DOHH2 (cell line): Measurements from ENCODE around the gene ERP27.

ENCODE experiments used
- H3F3A ChIP-seq: fragments of 200-600 bp; sonication (generic), shearing (Covaris generic); 2 replicates; pipeline ENCODE4 v1.6.0; 2016; ENCODE audit warnings: antibody characterized with exemption, mild to moderate bottlenecking; ENCODE audit not compliant: control insufficient read depth, insufficient read depth
- H3K27ac ChIP-seq: fragments of 200-600 bp; sonication (generic); 2 replicates; pipeline ENCODE4 v1.5.1; 2014; ENCODE audit warnings: low read depth, mild to moderate bottlenecking, low read length, moderate library complexity
- H3K27me3 ChIP-seq: fragments of 200-600 bp; sonication (generic); 2 replicates; pipeline ENCODE4 v1.6.1; 2014; ENCODE audit warnings: mild to moderate bottlenecking, low read length, mixed read lengths; ENCODE audit not compliant: control insufficient read depth
- H3K36me3 ChIP-seq: fragments of 200-600 bp; sonication (generic); 2 replicates; pipeline ENCODE4 v1.6.1; 2014; ENCODE audit warnings: mild to moderate bottlenecking, low read length, moderate library complexity, mixed read lengths; ENCODE audit not compliant: control insufficient read depth
- H3K4me1 ChIP-seq: fragments of 200-600 bp; sonication (generic); 2 replicates; pipeline ENCODE4 v1.6.1; 2014; ENCODE audit warnings: mild to moderate bottlenecking, low read length, mixed read lengths; ENCODE audit not compliant: control insufficient read depth
- H3K4me2 ChIP-seq: fragments of 200-600 bp; sonication (generic); 2 replicates; pipeline ENCODE4 v1.6.0; 2014; ENCODE audit warnings: mild to moderate bottlenecking, low read length, moderate library complexity
- H3K4me3 ChIP-seq: fragments of 200-600 bp; sonication (generic); 2 replicates; pipeline ENCODE4 v1.5.1; 2014; ENCODE audit warnings: mild to moderate bottlenecking, low read length, mixed read lengths
- H3K79me2 ChIP-seq: fragments of 200-600 bp; sonication (generic); 2 replicates; pipeline ENCODE4 v1.6.1; 2014; ENCODE audit warnings: mild to moderate bottlenecking, low read length, mixed read lengths; ENCODE audit not compliant: control insufficient read depth
- H3K9me2 ChIP-seq: fragments of 200-600 bp; sonication (generic); replicated peaks from 2 replicates; pipeline ENCODE4 v1.6.1; 2014; ENCODE audit warnings: mild to moderate bottlenecking, low read length, mixed read lengths; ENCODE audit not compliant: control insufficient read depth
- H3K9me3 ChIP-seq: fragments of 200-600 bp; sonication (generic); 2 replicates; pipeline ENCODE4 v1.6.1; 2014; ENCODE audit warnings: antibody characterized with exemption, low read length, mixed read lengths; ENCODE audit not compliant: control insufficient read depth, insufficient read depth
- H4K20me1 ChIP-seq: fragments of 200-600 bp; sonication (generic); 2 replicates; pipeline ENCODE4 v1.6.0; 2014; ENCODE audit warnings: low read depth, mild to moderate bottlenecking, antibody characterized with exemption, low read length, moderate library complexity; ENCODE audit not compliant: control insufficient read depth, insufficient read depth
- CTCF ChIP-seq: fragments of 200-600 bp; sonication (generic); IDR thresholded peaks from one replicate; pipeline ENCODE4 v1.5.1; 2014; ENCODE audit warnings: antibody characterized with exemption, mild to moderate bottlenecking, low read depth, low read length; ENCODE audit not compliant: poor library complexity, severe bottlenecking
- EZH2phosphoT487 ChIP-seq: fragments of 200-600 bp; sonication (generic); IDR thresholded peaks from 2 replicates; pipeline ENCODE4 v1.6.1; 2017; ENCODE audit warnings: borderline replicate concordance, mild to moderate bottlenecking, antibody characterized with exemption, low read length, moderate library complexity, mixed read lengths

The ERP27 gene

GRCh38 chr12:14937689-14938088 lies 648 bp downstream of the ERP27 start:
- H4K20me1 ChIP-seq = no peaks in the 10 kb centered on the region
- peaks cover 30% of the 10 kb centered on the region for H3K4me1 ChIP-seq
- H3K4me3 ChIP-seq = no peak overlapping the region
- peaks cover 7% of the 10 kb centered on the region; the same call in 1 of the 2 replicates for H3K9me3 ChIP-seq
- peaks cover 30% of the 10 kb centered on the region for H3F3A ChIP-seq
- H3K36me3 ChIP-seq = peaks cover 45% of the 10 kb centered on the region
- H3K79me2 ChIP-seq = no peaks in the 10 kb centered on the region
- H3K27ac ChIP-seq = no peak overlapping the region
- H3K27me3 ChIP-seq = no peaks in the 10 kb centered on the region
- TF ChIP-seq CTCF (peak; percentile 48), EZH2phosphoT487 (no peak)
- no peak overlapping the region for H3K4me2 ChIP-seq
- H3K9me2 ChIP-seq = no peaks in the 10 kb centered on the region

GRCh38 chr12:14937014-14937413 lies 1.3 kb downstream of the ERP27 start:
- no peaks in the 10 kb centered on the region for H3K79me2 ChIP-seq
- TF ChIP-seq EZH2phosphoT487 (no peak), CTCF (no peak)
- H3K9me2 ChIP-seq = no peaks in the 10 kb centered on the region

GRCh38 chr12:14936224-14936861 lies 2.0 kb downstream of the ERP27 start:
- Histone ChIP-seq H3K9me3 (peaks cover 6% of the 10 kb centered on the region; the same call in 1 of the 2 replicates), H3K4me2 (no peak overlapping the region), H3K9me2 (no peaks in the 10 kb centered on the region), H3K4me1 (peaks cover 24% of the 10 kb centered on the region), H3K4me3 (no peak overlapping the region), H3K27ac (no peak overlapping the region), H3K36me3 (peaks cover 31% of the 10 kb centered on the region), H3K27me3 (no peaks in the 10 kb centered on the region), H3F3A (peaks cover 19% of the 10 kb centered on the region), H4K20me1 (no peaks in the 10 kb centered on the region), H3K79me2 (no peaks in the 10 kb centered on the region)
- TF ChIP-seq CTCF = peak; percentile 21
- TF ChIP-seq EZH2phosphoT487 = no peak

More at GRCh38 chr12:14937014-14937413, 1.3 kb downstream of the ERP27 start:
- H4K20me1 ChIP-seq = no peaks in the 10 kb centered on the region
- peaks cover 28% of the 10 kb centered on the region for H3K4me1 ChIP-seq
- peaks cover 38% of the 10 kb centered on the region for H3K36me3 ChIP-seq
- H3K27me3 ChIP-seq = no peaks in the 10 kb centered on the region
- no peak overlapping the region for H3K4me2 ChIP-seq
- H3F3A ChIP-seq = peaks cover 26% of the 10 kb centered on the region
- no peak overlapping the region for H3K4me3 ChIP-seq
- peaks cover 7% of the 10 kb centered on the region; the same call in 1 of the 2 replicates for H3K9me3 ChIP-seq
- H3K27ac ChIP-seq = no peak overlapping the region
